ENCODE data around the gene CRACDL.
"Not testable (repeated sequence)": the region's sequence is repeated elsewhere in the genome, so short reads cannot be mapped to it uniquely, and the experiment has no call there.

CRACDL gene

GRCh38 chr2:98761267-98761781 is 174.7 kb downstream of the CRACDL start (continued):
- TF ChIP-seq ISL1 (CRISPR knock-in tag; IDR thresholded peaks at IDR 0.05) (no peak), ZFP3 (CRISPR knock-in tag; IDR thresholded peaks at IDR 0.05) (no peak), TOX (CRISPR knock-in tag; IDR thresholded peaks at IDR 0.05; ENCODE audit: borderline replicate concordance) (no peak)

DNA sequence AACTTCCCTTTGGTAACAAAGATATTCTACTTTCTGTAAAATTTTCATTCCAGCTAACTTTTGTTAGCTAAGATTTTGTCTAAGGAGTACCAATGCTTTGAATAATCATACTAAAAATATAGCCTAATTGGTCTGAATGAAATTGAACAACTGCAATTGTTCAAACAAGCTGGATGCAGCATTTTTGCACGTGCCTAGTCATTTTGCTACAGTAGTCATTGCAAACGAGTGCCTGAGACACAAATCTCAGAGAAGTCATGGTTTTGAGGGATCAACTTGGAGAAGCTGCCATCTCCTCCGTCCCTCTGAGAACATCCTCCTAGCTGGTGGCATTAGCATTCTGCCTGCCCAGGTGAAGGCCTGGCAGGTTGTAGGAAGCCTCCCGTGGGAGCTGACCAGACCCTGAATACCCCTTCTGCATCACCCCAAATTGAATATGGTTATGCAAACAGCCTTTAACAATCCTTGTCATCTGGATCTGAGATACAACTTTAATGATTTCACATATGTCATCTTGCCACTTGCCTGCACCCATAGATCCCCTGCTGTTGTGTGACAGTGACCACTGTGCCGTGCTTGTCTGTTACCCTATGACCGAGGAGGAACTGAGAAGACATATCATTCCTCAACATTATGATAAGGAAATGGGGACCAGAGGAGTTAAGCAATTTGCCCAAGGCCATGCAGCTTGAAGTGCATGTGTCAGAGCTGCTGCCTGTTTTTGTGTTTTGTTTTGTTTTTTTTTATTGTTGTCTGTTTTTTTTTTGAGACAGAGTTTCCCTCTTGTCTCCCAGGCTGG is 176.0 kb downstream of the CRACDL start:
- TF ChIP-seq TOX (CRISPR knock-in tag; IDR thresholded peaks at IDR 0.05; ENCODE audit: borderline replicate concordance): no peak
- TF ChIP-seq ARNTL (CRISPR knock-in tag; IDR thresholded peaks at IDR 0.05; ENCODE audit: borderline replicate concordance, low read depth): no peak
- no peak for TF ChIP-seq RARB (CRISPR knock-in tag; IDR thresholded peaks at IDR 0.05)
- no peak for TF ChIP-seq SNAI2 (CRISPR knock-in tag; IDR thresholded peaks at IDR 0.05)
- TF ChIP-seq ZC3H10 (CRISPR knock-in tag; IDR thresholded peaks at IDR 0.05): no peak
- no peak for TF ChIP-seq ISL1 (CRISPR knock-in tag; IDR thresholded peaks at IDR 0.05)
- no peak for ATAC-seq

DNA sequence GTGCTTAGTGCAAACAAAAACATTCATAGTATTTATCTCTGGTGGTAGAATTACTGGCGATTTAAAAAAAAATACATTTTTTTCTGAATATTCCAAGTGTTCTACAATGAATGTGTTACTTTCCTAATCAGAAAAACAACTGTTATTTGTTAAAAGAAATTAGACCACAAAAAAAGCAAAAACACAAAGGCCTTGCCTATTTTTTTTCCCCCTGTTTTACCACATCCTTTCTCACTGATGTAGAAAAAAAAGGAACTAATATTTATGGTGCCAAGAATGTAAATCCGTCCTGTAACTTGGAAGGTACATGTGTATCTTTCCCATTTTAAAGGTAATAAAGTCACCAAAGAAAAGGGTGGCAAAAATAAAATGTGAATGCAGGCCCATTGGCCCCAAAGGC is 176.7 kb downstream of the CRACDL start:
- no peak for TF ChIP-seq SNAI2 (CRISPR knock-in tag; IDR thresholded peaks at IDR 0.05)
- TF ChIP-seq ZNF70 (CRISPR knock-in tag; IDR thresholded peaks at IDR 0.05): no peak
- no peak for TF ChIP-seq CSDC2 (CRISPR knock-in tag; IDR thresholded peaks at IDR 0.05)
- no peak for TF ChIP-seq BACH2 (CRISPR knock-in tag; IDR thresholded peaks at IDR 0.05; ENCODE audit: borderline replicate concordance)
- TF ChIP-seq TOX (CRISPR knock-in tag; IDR thresholded peaks at IDR 0.05; ENCODE audit: borderline replicate concordance): no peak
- no peak for TF ChIP-seq ISL1 (CRISPR knock-in tag; IDR thresholded peaks at IDR 0.05)
- no peak for TF ChIP-seq ZNF565 (CRISPR knock-in tag; conservative IDR thresholded peaks at IDR 0.05; ENCODE audit: low read depth)
- TF ChIP-seq ZNF8 (CRISPR knock-in tag; IDR thresholded peaks at IDR 0.05): no peak
- no peak for TF ChIP-seq OSR1 (CRISPR knock-in tag; IDR thresholded peaks at IDR 0.05)
- no peak for TF ChIP-seq TCF4 (CRISPR knock-in tag; IDR thresholded peaks at IDR 0.05; ENCODE audit: borderline replicate concordance)
- TF ChIP-seq GLIS3 (CRISPR knock-in tag; IDR thresholded peaks at IDR 0.05): no peak
- ATAC-seq: no peak

GRCh38 chr2:98757904-98758421 is 178.1 kb downstream of the CRACDL start:
- TF ChIP-seq ARNTL (CRISPR knock-in tag; IDR thresholded peaks at IDR 0.05; ENCODE audit: borderline replicate concordance, low read depth) (no peak), ZNF8 (CRISPR knock-in tag; IDR thresholded peaks at IDR 0.05) (no peak), CSDC2 (CRISPR knock-in tag; IDR thresholded peaks at IDR 0.05) (no peak), ZNF565 (CRISPR knock-in tag; conservative IDR thresholded peaks at IDR 0.05; ENCODE audit: low read depth) (no peak), GLIS3 (CRISPR knock-in tag; IDR thresholded peaks at IDR 0.05) (no peak), ZC3H10 (CRISPR knock-in tag; IDR thresholded peaks at IDR 0.05) (no peak), TCF4 (CRISPR knock-in tag; IDR thresholded peaks at IDR 0.05; ENCODE audit: borderline replicate concordance) (no peak), BACH2 (CRISPR knock-in tag; IDR thresholded peaks at IDR 0.05; ENCODE audit: borderline replicate concordance) (no peak)
- peak; percentile 30; the same call in 1 of the 3 replicates for ATAC-seq

GRCh38 chr2:98753801-98754200 is 182.2 kb downstream of the CRACDL start:
- no peak for TF ChIP-seq ZFP3 (CRISPR knock-in tag; IDR thresholded peaks at IDR 0.05)
- TF ChIP-seq CSDC2 (CRISPR knock-in tag; IDR thresholded peaks at IDR 0.05): no peak
- TF ChIP-seq TCF4 (CRISPR knock-in tag; IDR thresholded peaks at IDR 0.05; ENCODE audit: borderline replicate concordance): no peak
- no peak for TF ChIP-seq PPARA (CRISPR knock-in tag; IDR thresholded peaks at IDR 0.05; ENCODE audit: borderline replicate concordance)
- no peak for TF ChIP-seq ARNTL (CRISPR knock-in tag; IDR thresholded peaks at IDR 0.05; ENCODE audit: borderline replicate concordance, low read depth)
- TF ChIP-seq CSRNP3 (CRISPR knock-in tag; IDR thresholded peaks at IDR 0.05): no peak
- TF ChIP-seq TOX (CRISPR knock-in tag; IDR thresholded peaks at IDR 0.05; ENCODE audit: borderline replicate concordance): no peak
- no peak for TF ChIP-seq ZNF70 (CRISPR knock-in tag; IDR thresholded peaks at IDR 0.05)
- ATAC-seq: no peak

GRCh38 chr2:98752711-98753110 is 183.3 kb downstream of the CRACDL start:
- not testable (repeated sequence) for ATAC-seq

GRCh38 chr2:98751748-98752147 is 184.3 kb downstream of the CRACDL start:
- no peak for ATAC-seq
- no peak for TF ChIP-seq PPARA (CRISPR knock-in tag; IDR thresholded peaks at IDR 0.05; ENCODE audit: borderline replicate concordance)
- no peak for TF ChIP-seq GLIS3 (CRISPR knock-in tag; IDR thresholded peaks at IDR 0.05)
- no peak for TF ChIP-seq OSR1 (CRISPR knock-in tag; IDR thresholded peaks at IDR 0.05)
- no peak for TF ChIP-seq ARNTL (CRISPR knock-in tag; IDR thresholded peaks at IDR 0.05; ENCODE audit: borderline replicate concordance, low read depth)
- TF ChIP-seq ZNF565 (CRISPR knock-in tag; conservative IDR thresholded peaks at IDR 0.05; ENCODE audit: low read depth): no peak

All from SK-N-SH treated with all-trans-retinoic acid at 6 μM for 48 hours (cell line).